ENCODE results near the gene AP4M1. TPM values are rescaled to one million over a fixed set of nuclear protein-coding genes. Genes with fewer than 3 reads are reported as not detected.

AP4M1 gene
- total and polyA plus RNA-seq, 9 of the 15 experiments (the other 6 are each of a cell fraction or from before 2014, with no cell fraction given), result 1.3 to 30.9 (median 14.1) TPM

- TF ChIP-seq, protein P1, sequence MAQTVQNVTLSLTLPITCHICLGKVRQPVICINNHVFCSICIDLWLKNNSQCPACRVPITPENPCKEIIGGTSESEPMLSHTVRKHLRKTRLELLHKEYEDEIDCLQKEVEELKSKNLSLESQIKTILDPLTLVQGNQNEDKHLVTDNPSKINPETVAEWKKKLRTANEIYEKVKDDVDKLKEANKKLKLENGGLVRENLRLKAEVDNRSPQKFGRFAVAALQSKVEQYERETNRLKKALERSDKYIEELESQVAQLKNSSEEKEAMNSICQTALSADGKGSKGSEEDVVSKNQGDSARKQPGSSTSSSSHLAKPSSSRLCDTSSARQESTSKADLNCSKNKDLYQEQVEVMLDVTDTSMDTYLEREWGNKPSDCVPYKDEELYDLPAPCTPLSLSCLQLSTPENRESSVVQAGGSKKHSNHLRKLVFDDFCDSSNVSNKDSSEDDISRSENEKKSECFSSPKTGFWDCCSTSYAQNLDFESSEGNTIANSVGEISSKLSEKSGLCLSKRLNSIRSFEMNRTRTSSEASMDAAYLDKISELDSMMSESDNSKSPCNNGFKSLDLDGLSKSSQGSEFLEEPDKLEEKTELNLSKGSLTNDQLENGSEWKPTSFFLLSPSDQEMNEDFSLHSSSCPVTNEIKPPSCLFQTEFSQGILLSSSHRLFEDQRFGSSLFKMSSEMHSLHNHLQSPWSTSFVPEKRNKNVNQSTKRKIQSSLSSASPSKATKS (CRISPR knock-in tag; IDR thresholded peaks at IDR 0.05), result no peak
- TF ChIP-seq RBM22 (IDR thresholded peaks at IDR 0.05; ENCODE audit: low read depth, low read length, poor library complexity, severe bottlenecking) (no peak), MTF1 (CRISPR knock-in tag; IDR thresholded peaks at IDR 0.05; ENCODE audit: borderline replicate concordance) (no peak), ZNF583 (CRISPR knock-in tag; IDR thresholded peaks at IDR 0.05) (no peak), SRSF1 (IDR thresholded peaks at IDR 0.05; ENCODE audit: low read depth, low read length) (no peak), KDM2B (CRISPR knock-in tag; IDR thresholded peaks at IDR 0.05) (no peak), ZNF561 (CRISPR knock-in tag; conservative IDR thresholded peaks at IDR 0.05) (no peak), ZNF57 (CRISPR knock-in tag; IDR thresholded peaks at IDR 0.05) (no peak), ZFP36 (IDR thresholded peaks at IDR 0.05; ENCODE audit: low read depth, low read length, partially characterized antibody) (peak; percentile 7), GABPA (tag; conservative IDR thresholded peaks at IDR 0.05; ENCODE audit: low read depth) (no peak), RBM15 (IDR thresholded peaks at IDR 0.05; ENCODE audit: insufficient read depth, low read length) (no peak), MED1 (CRISPR knock-in tag; IDR thresholded peaks at IDR 0.05; ENCODE audit: borderline replicate concordance) (0 out of 2 replicates have a peak, but pooled peaks have one; percentile 43), TBL1XR1 (IDR thresholded peaks at IDR 0.05; ENCODE audit: low read length in 2 of 2) (0 out of 4 replicates have a peak, but pooled peaks of 1 of the 2 experiments have one; percentile 14), TCF3 (CRISPR knock-in tag; IDR thresholded peaks at IDR 0.05) (peak; percentile 10; the same call in 1 of the 2 replicates), ZKSCAN1 (IDR thresholded peaks at IDR 0.05; ENCODE audit: low read depth, low read length) (0 out of 2 replicates have a peak, but pooled peaks have one; percentile 5), MAFF (IDR thresholded peaks at IDR 0.05; ENCODE audit: low read length) (no peak), JUND (IDR thresholded peaks at IDR 0.05; ENCODE audit: borderline replicate concordance, low read depth, low read length) (peak; percentile 59; the same call in 1 of the 2 replicates), JUND (tag; IDR thresholded peaks at IDR 0.05; ENCODE audit: borderline replicate concordance, low read depth, low read length) (no peak; the same call in 2 of the 3 replicates), ATF7 (IDR thresholded peaks at IDR 0.05) (peak; percentile 38; the same call in 1 of the 2 replicates), DNMT1 (IDR thresholded peaks at IDR 0.05) (no peak), NEUROD1 (IDR thresholded peaks at IDR 0.05; ENCODE audit: borderline replicate concordance, low read depth, low read length, partially characterized antibody) (no peak), MLX (CRISPR knock-in tag; conservative IDR thresholded peaks at IDR 0.05) (0 out of 4 replicates have a peak, but pooled peaks of 1 of the 2 experiments have one; percentile 21), EHMT2 (IDR thresholded peaks at IDR 0.05) (no peak; the same call in 1 of the 2 replicates), TSHZ1 (CRISPR knock-in tag; IDR thresholded peaks at IDR 0.05) (no peak)
These were observed 31.3 kb downstream of the AP4M1 start (continued) for GRCh38 chr7:100132697-100133151.

Data from K562 (cell line).